Caco-2 (cell line): ENCODE results near the gene RAB6C. TPM values are rescaled to one million over a fixed set of nuclear protein-coding genes. Genes with fewer than 3 reads are reported as not detected.
"Not testable (repeated sequence)": the region's sequence is repeated elsewhere in the genome, so short reads cannot be mapped to it uniquely, and the experiment has no call there.

Source experiments
- BruUV-seq: library from RNA; stranded (reverse); fragments of 400-500 nt; replicated peaks from 2 replicates; lab custom pipeline; 2021; lab: Mats Ljungman, UMichigan
- CTCF ChIA-PET: fragments of 300-600 bp; sonication (Branson Sonifier 250); formaldehyde crosslinking; loops from one replicate; lab custom pipeline; 2022; ENCODE audit warnings: antibody characterized with exemption; lab: Charles Lee
- POLR2A ChIA-PET: fragments of 300-600 bp; sonication (Branson Sonifier 250); formaldehyde crosslinking; loops from one replicate; lab custom pipeline; 2022; ENCODE audit warnings: antibody characterized with exemption; lab: Charles Lee
- DNase-seq, 2 experiments: peaks; one replicate each; pipeline versions ENCODE4 v3.0.0 to v3.0.0-alpha.2; 2020 to 2022
- H3K27me3 ChIP-seq: replicated peaks from 2 replicates; pipeline ENCODE4 v1.6.0; 2011; ENCODE audit warnings: low read length; ENCODE audit not compliant: control insufficient read depth, insufficient read depth
- H3K36me3 ChIP-seq: 2 replicates; pipeline ENCODE4 v1.5.1; 2011; ENCODE audit warnings: low read length; ENCODE audit not compliant: control insufficient read depth, insufficient read depth
- H3K4me1 ChIP-seq: fragments of 250-450 bp; sonication (Bioruptor Pico); 2 replicates; pipeline ENCODE4 v1.5.1; 2020; ENCODE audit warnings: mild to moderate bottlenecking
- H3K4me3 ChIP-seq: 2 replicates; pipeline ENCODE4 v1.5.1; 2011; ENCODE audit warnings: low read depth, mild to moderate bottlenecking, control low read depth, low read length
- H3K9me3 ChIP-seq: fragments of 250-450 bp; sonication (Bioruptor Pico); 2 replicates; pipeline ENCODE4 v1.5.1; 2020; ENCODE audit warnings: mild to moderate bottlenecking, moderate library complexity
- H3K27ac Mint-ChIP-seq: one replicate; pipeline ENCODE4 v1.8.0; 2022; ENCODE audit warnings: mixed read lengths; ENCODE audit not compliant: unreplicated experiment
- H3K27me3 Mint-ChIP-seq: one replicate; pipeline ENCODE4 v1.8.0; 2022; ENCODE audit warnings: mixed read lengths; ENCODE audit not compliant: insufficient read depth, unreplicated experiment
- H3K36me3 Mint-ChIP-seq: one replicate; pipeline ENCODE4 v1.8.0; 2022; ENCODE audit warnings: mild to moderate bottlenecking, mixed read lengths; ENCODE audit not compliant: insufficient read depth, unreplicated experiment
- H3K4me1 Mint-ChIP-seq: one replicate; pipeline ENCODE4 v1.8.0; 2022; ENCODE audit warnings: low read depth, mixed read lengths; ENCODE audit not compliant: unreplicated experiment
- H3K4me3 Mint-ChIP-seq: one replicate; pipeline ENCODE4 v1.8.0; 2022; ENCODE audit warnings: mild to moderate bottlenecking, moderate library complexity, mixed read lengths; ENCODE audit not compliant: unreplicated experiment
- H3K9me3 Mint-ChIP-seq: one replicate; pipeline ENCODE4 v1.8.0; 2022; ENCODE audit warnings: mixed read lengths; ENCODE audit not compliant: unreplicated experiment
- intact Hi-C: fragments of 100-400 bp; cut with micrococcal nuclease; formaldehyde crosslinking; loops from one replicate; pipeline ENCODE4 v1.10.0; 2022; ENCODE audit not compliant: unreplicated experiment
- total RNA-seq: library from RNA; stranded (reverse); gene quantifications from 2 replicates; pipeline ENCODE4 v1.2.3, GENCODE V29; 2022
- TF ChIP-seq, protein P1 (sequence below), 2 experiments: fragments of 200-600 bp in 1 of 2; IDR thresholded peaks; 1 replicate in 1 of 2; 2 replicates in 1 of 2; pipeline versions ENCODE4 v1.5.1 to v1.8.0; 2011 to 2022; ENCODE audit warnings: antibody characterized with exemption in 1 of 2, control low read depth in 1 of 2, inconsistent platforms in 1 of 2, low read depth in 1 of 2, low read length in 1 of 2, mild to moderate bottlenecking in 1 of 2, moderate library complexity in 1 of 2; ENCODE audit not compliant: insufficient read depth in 1 of 2, severe bottlenecking in 1 of 2, unreplicated experiment in 1 of 2

Gene RAB6C
- total RNA-seq, 1 experiment from 2014 or later: not detected

DNA sequence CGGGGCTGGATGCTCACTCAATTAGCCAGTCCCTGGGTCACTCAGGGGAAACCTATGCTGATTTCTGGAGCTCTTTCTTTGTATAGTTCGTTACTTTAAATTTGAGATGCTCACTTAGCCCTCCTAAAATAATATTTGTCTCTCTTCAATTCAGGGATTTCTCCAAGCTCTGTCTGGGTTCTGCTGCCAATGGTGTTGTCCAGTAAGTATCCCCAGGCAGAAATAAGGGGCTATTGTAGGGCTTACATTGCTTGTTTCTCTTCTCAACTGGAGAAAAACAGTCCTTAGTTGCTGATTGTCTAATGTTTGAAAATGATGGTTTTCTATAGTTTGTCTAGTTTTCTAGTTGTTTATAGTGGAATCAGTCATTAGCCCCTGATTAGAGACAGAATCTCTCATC, 5.0 kb downstream of the RAB6C start:
- CTCF ChIA-PET: no interaction called here
- H3K27me3 Mint-ChIP-seq: peaks cover 4% of the 10 kb centered on the region

DNA sequence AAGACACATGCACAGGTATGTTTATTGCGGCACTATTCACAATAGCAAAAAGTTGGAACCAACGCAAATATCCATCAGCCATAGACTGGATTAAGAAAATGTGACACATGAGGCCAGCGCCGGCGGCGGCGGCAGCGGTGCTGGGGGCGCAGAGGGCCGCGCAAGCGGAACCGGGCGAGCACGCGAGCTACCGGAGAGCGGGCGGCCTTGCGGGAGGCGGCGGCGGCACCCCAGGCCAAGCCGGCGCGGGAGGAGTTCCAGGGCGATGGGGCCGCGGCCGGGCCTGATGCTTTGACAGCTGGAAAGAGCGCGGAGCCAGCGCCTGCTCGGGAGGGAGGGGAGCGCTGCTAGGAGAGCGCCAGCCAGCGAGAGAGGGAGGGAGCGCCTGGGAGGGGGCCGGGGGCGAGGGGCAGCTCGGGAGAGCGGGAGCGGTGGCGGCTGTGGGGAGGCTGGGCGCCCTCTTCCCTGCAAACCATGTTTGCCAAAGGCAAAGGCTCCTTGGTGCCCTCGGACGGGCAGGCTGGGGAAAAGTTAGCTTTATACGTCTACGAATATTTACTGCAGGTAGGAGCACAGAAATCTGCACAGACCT, 13.0 kb downstream of the RAB6C start:
- H3K36me3 Mint-ChIP-seq, BruUV-seq, H3K27me3 Mint-ChIP-seq, H3K4me1 ChIP-seq, H3K4me3 Mint-ChIP-seq, DNase-seq, H3K9me3 Mint-ChIP-seq, H3K4me3 ChIP-seq, POLR2A ChIA-PET, intact Hi-C loops, H3K27me3 ChIP-seq, H3K4me1 Mint-ChIP-seq, H3K9me3 ChIP-seq, CTCF ChIA-PET, H3K36me3 ChIP-seq, H3K27ac Mint-ChIP-seq: not testable (repeated sequence)

More for the DNA sequence above, 5.0 kb downstream of the RAB6C start:
- Mint-ChIP-seq H3K36me3 (no peaks in the 10 kb centered on the region), H3K27ac (no peak overlapping the region), H3K9me3 (no peaks in the 10 kb centered on the region), H3K4me1 (no peaks in the 10 kb centered on the region), H3K4me3 (no peak overlapping the region)
- no peak for DNase-seq
- intact Hi-C loops: no loop called here
- Histone ChIP-seq H3K36me3 (no peaks in the 10 kb centered on the region), H3K4me1 (no peaks in the 10 kb centered on the region), H3K4me3 (no peak overlapping the region), H3K27me3 (no peaks in the 10 kb centered on the region), H3K9me3 (no peaks in the 10 kb centered on the region)
- BruUV-seq: no TSS peak
- TF ChIP-seq, protein P1, sequence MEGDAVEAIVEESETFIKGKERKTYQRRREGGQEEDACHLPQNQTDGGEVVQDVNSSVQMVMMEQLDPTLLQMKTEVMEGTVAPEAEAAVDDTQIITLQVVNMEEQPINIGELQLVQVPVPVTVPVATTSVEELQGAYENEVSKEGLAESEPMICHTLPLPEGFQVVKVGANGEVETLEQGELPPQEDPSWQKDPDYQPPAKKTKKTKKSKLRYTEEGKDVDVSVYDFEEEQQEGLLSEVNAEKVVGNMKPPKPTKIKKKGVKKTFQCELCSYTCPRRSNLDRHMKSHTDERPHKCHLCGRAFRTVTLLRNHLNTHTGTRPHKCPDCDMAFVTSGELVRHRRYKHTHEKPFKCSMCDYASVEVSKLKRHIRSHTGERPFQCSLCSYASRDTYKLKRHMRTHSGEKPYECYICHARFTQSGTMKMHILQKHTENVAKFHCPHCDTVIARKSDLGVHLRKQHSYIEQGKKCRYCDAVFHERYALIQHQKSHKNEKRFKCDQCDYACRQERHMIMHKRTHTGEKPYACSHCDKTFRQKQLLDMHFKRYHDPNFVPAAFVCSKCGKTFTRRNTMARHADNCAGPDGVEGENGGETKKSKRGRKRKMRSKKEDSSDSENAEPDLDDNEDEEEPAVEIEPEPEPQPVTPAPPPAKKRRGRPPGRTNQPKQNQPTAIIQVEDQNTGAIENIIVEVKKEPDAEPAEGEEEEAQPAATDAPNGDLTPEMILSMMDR (IDR thresholded peaks at IDR 0.05; ENCODE audit: insufficient read depth in 1 of 2, low read depth in 1 of 2, low read length in 1 of 2, severe bottlenecking in 1 of 2, unreplicated experiment in 1 of 2): no peak
- POLR2A ChIA-PET: no interaction called here

DNA sequence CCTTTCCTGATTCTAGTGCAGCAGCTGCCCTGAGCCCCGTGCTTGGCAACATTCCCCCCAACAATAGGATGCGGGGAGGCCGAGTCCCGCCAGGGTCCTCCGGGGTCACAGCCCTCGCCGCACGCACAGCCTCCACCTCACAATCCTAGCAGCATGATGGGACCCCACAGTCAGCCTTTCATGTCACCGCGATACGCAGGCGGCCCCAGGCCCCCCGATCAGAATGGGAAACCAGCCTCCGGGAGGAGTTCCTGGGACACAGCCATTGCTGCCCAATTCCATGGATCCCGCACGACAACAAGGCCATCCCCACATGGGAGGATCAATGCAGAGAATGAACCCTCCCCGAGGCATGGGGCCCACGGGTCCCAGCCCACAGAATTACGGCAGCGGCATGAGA, 13.7 kb downstream of the RAB6C start:
- H3K27me3 ChIP-seq, BruUV-seq, CTCF ChIA-PET, H3K27ac Mint-ChIP-seq, H3K36me3 ChIP-seq, H3K4me1 ChIP-seq, H3K4me3 ChIP-seq, H3K4me1 Mint-ChIP-seq, H3K9me3 ChIP-seq, H3K27me3 Mint-ChIP-seq, H3K4me3 Mint-ChIP-seq, DNase-seq, POLR2A ChIA-PET, H3K36me3 Mint-ChIP-seq, H3K9me3 Mint-ChIP-seq, intact Hi-C loops: not testable (repeated sequence)

DNA sequence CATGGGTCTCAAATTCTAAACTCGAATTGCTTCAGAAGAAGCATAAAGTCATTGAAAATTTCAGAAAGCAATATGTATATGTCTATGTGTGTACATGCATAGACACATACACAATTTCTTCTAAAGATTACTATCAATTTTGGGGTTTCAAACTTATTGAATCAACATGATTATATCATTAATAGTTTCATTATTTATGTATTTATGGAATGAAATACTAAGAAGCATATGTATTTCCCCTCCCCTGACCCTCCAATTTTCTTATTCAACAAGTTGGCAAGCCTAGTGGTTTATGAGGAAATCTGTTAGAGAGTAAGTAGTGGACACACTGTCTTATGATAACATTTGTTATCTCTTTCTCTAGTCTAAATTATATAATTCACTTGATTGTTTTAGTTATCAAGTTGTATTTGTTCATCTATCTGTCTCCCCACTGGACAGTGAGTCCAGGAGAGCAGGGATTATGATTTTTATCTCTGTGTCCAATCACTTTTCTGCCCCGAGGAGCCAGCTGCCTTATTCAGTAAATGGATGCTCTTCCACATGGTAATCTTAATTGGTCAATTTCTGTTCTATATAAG, 17.3 kb downstream of the RAB6C start:
- CTCF ChIA-PET, BruUV-seq, H3K27me3 ChIP-seq, H3K4me1 Mint-ChIP-seq, H3K4me1 ChIP-seq, H3K9me3 ChIP-seq, H3K27me3 Mint-ChIP-seq, H3K4me3 ChIP-seq, intact Hi-C loops, H3K36me3 ChIP-seq, H3K9me3 Mint-ChIP-seq, H3K36me3 Mint-ChIP-seq, DNase-seq, H3K27ac Mint-ChIP-seq, POLR2A ChIA-PET, H3K4me3 Mint-ChIP-seq: not testable (repeated sequence)

DNA sequence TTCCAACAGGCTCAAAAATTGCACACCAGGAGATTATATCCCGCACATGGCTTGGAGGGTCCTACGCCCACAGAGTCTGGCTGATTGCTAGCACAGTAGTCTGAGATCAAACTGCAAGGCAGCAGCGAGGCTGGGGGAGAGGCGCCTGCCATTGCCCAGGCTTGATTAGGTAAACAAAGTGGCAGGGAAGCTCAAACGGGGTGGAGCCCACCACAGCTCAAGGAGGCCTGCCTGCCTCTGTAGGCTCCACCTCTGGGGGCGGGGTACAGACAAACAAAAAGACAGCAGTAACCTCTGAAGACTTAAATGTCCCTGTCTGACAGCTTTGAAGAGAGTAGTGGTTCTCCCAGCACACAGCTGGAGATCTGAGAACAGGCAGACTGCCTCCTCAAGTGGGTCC, 19.3 kb downstream of the RAB6C start:
- H3K4me1 ChIP-seq, H3K27me3 Mint-ChIP-seq, intact Hi-C loops, H3K36me3 ChIP-seq, H3K36me3 Mint-ChIP-seq, H3K9me3 Mint-ChIP-seq, H3K4me3 Mint-ChIP-seq, POLR2A ChIA-PET, H3K9me3 ChIP-seq, H3K27ac Mint-ChIP-seq, H3K27me3 ChIP-seq, CTCF ChIA-PET, DNase-seq, H3K4me1 Mint-ChIP-seq, BruUV-seq, H3K4me3 ChIP-seq: not testable (repeated sequence)

DNA sequence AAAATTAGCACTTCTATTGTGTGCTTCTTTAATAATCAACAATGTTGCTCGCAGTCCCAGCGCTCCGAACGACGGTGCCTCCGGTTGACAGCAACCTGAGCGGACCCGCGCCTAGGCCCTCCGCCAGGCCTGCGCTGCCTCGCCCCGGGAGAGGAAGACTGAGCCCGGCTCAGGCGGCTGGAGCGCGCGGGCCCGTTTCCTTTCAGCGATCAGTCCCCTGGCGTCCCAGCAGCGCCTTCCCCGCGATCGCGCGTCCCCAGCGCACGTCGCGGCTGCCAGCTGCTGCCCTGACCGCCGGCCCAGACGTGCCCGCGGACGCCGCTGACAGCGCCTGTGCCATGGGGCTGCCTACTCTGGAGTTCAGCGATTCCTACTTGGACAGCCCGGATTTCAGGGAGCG, 26.4 kb downstream of the RAB6C start:
- H3K27me3 ChIP-seq, DNase-seq, H3K36me3 Mint-ChIP-seq, H3K4me3 ChIP-seq, H3K9me3 Mint-ChIP-seq, BruUV-seq, H3K27me3 Mint-ChIP-seq, H3K4me1 Mint-ChIP-seq, intact Hi-C loops, H3K4me1 ChIP-seq, H3K4me3 Mint-ChIP-seq, H3K36me3 ChIP-seq, H3K27ac Mint-ChIP-seq, POLR2A ChIA-PET, CTCF ChIA-PET, H3K9me3 ChIP-seq: not testable (repeated sequence)
